NT2/D1 (cell line): ENCODE data around the gene LSAMP.

Experiments
- YY1 ChIP-seq: IDR thresholded peaks from 2 replicates; pipeline ENCODE4 v1.6.1; 2011; ENCODE audit not compliant: insufficient read length, insufficient read depth
- ZNF274 ChIP-seq: IDR thresholded peaks from 2 replicates; pipeline ENCODE4 v1.6.1; 2011; ENCODE audit warnings: mild to moderate bottlenecking, low read depth, low read length

DNA sequence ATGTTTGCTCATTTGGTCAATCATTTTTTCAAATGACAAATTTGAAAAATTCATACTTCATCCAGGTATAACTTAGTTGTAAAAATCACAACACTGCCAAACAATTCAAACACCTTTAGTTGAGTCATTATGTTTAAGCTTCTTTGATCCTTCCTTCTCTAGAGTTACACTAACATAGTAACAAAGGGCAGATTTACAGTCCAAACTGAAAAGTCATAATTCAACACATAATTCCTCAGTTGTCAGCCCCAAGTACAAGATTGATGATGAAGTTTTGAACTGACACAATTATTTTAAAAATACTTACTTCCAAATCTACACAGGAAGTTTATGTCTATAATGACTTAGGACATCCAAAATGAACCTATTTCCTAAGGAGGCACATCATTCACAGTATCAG is 264.1 kb downstream of the LSAMP start:
- no peak for TF ChIP-seq YY1
- TF ChIP-seq ZNF274, result no peak
